Prostate gland (tissue), 2 donors: ENCODE measurements around the gene TCP10L.

Source experiments
- CTCF ChIP-seq, 4 experiments: fragments of 200-600 bp in 2 of 4; fragments of 450-650 bp in 2 of 4; sonication (generic) in 2 of 4; IDR thresholded peaks; 1 replicate in 3 of 4; 2 replicates in 1 of 4; pipeline ENCODE4 v1.5.1; 2016 to 2019; ENCODE audit warnings: antibody characterized with exemption in 4 of 4, mild to moderate bottlenecking in 2 of 4, moderate library complexity in 2 of 4
- POLR2AphosphoS5 ChIP-seq: sonication (generic); formaldehyde crosslinking; IDR thresholded peaks from one replicate; pipeline ENCODE4 v1.6.1; 2017; ENCODE audit warnings: antibody characterized with exemption

GRCh38 chr21:32576011-32576410, 9.3 kb downstream of the TCP10L start:
- TF ChIP-seq POLR2AphosphoS5 (no peak), CTCF (IDR thresholded peaks at IDR 0.05) (no peak)
